K562 (cell line): ENCODE results near the gene MED16. TPM values are rescaled to one million over a fixed set of nuclear protein-coding genes. Genes with fewer than 3 reads are reported as not detected.
A peak's percentile ranks its signal among the peaks of the same experiment; 100 is the strongest.

Experiments used
- ARID1B ChIP-seq: fragments of 450-650 bp; IDR thresholded peaks from 2 replicates; pipeline ENCODE4 v1.6.1; 2016; ENCODE audit warnings: antibody characterized with exemption, mild to moderate bottlenecking, inconsistent platforms
- CREBBP ChIP-seq: IDR thresholded peaks from one replicate; pipeline ENCODE4 v1.6.1; 2012; ENCODE audit warnings: low read depth, mild to moderate bottlenecking, control low read depth, inconsistent platforms, low read length
- CUX1 ChIP-seq: fragments of 200-800 bp; sonication (Bioruptor generic); IDR thresholded peaks from 2 replicates; pipeline ENCODE4 v1.6.1; 2016; ENCODE audit warnings: missing genetic modification characterization, missing compliant biosample characterization
- ERF ChIP-seq: fragments of 450-650 bp; formaldehyde crosslinking; IDR thresholded peaks from 2 replicates; pipeline ENCODE4 v1.4.0; 2020; ENCODE audit warnings: mild to moderate bottlenecking, mixed read lengths
- FOXJ2 ChIP-seq: fragments of 200-800 bp; sonication (Bioruptor generic); IDR thresholded peaks from 2 replicates; pipeline ENCODE4 v1.6.1; 2016; ENCODE audit warnings: missing genetic modification characterization, missing compliant biosample characterization
- ID3 ChIP-seq, 2 experiments: fragments of 250-450 bp in 1 of 2; fragments of 450-650 bp in 1 of 2; sonication (Bioruptor Pico) in 1 of 2; IDR thresholded peaks; 2 replicates each; pipeline versions ENCODE4 v1.6.1 to v1.8.0; 2016 to 2021; ENCODE audit warnings: mild to moderate bottlenecking in 2 of 2, moderate library complexity in 2 of 2, missing compliant biosample characterization in 1 of 2, missing genetic modification characterization in 1 of 2
- KLF10 ChIP-seq: fragments of 250-450 bp; sonication (Bioruptor Pico); IDR thresholded peaks from 2 replicates; pipeline ENCODE4 v1.6.1; 2021; ENCODE audit warnings: matching md5 sums
- MAZ ChIP-seq, 2 experiments: fragments of 450-650 bp in 1 of 2; sonication (generic) in 1 of 2; formaldehyde crosslinking; IDR thresholded peaks in 1 of 2; conservative IDR thresholded peaks in 1 of 2; 2 replicates each; pipeline versions ENCODE4 v1.4.0 to v1.5.0; 2020; ENCODE audit warnings: mild to moderate bottlenecking in 1 of 2, missing genetic modification reagents in 1 of 2
- MEF2A ChIP-seq: IDR thresholded peaks from 2 replicates; pipeline ENCODE4 v1.6.1; 2011; ENCODE audit warnings: low read depth, mild to moderate bottlenecking, low read length, moderate library complexity; ENCODE audit not compliant: control insufficient read depth
- NFXL1 ChIP-seq: fragments of 450-650 bp; formaldehyde crosslinking; IDR thresholded peaks from 2 replicates; pipeline ENCODE4 v1.4.0; 2021; ENCODE audit warnings: mild to moderate bottlenecking
- POLR2B ChIP-seq: fragments of 450-650 bp; IDR thresholded peaks from 2 replicates; pipeline ENCODE4 v1.6.1; 2018; ENCODE audit warnings: low read depth; ENCODE audit not compliant: partially characterized antibody
- RBFOX2 ChIP-seq: fragments of 200-400 bp; formaldehyde crosslinking; IDR thresholded peaks from 2 replicates; pipeline ENCODE4 v1.6.1; 2017; ENCODE audit warnings: low read depth, mild to moderate bottlenecking, low read length, moderate library complexity
- SMARCA5 ChIP-seq: fragments of 450-650 bp; IDR thresholded peaks from 2 replicates; pipeline ENCODE4 v1.6.1; 2016
- TBL1XR1 ChIP-seq, 2 experiments: IDR thresholded peaks; 2 replicates each; pipeline ENCODE4 v1.6.1; 2012; ENCODE audit warnings: improper control_type of control experiment in 2 of 2, low read length in 2 of 2, mild to moderate bottlenecking in 1 of 2
- TCF3 ChIP-seq: sonication (generic); formaldehyde crosslinking; IDR thresholded peaks from 2 replicates; pipeline ENCODE4 v1.4.0; 2020; ENCODE audit warnings: mild to moderate bottlenecking, missing genetic modification reagents
- TFAP4 ChIP-seq: sonication (generic); formaldehyde crosslinking; IDR thresholded peaks from 2 replicates; pipeline ENCODE4 v1.8.0; 2022; ENCODE audit warnings: missing genetic modification reagents, mild to moderate bottlenecking, moderate library complexity, borderline replicate concordance
- polyA plus RNA-seq, 8 experiments: library from polyadenylated mRNA; depleted of rRNA in 4 of 8; stranded (reverse) in 5 of 8; unstranded in 3 of 8; fragments of >200 nt; fragmentation: Nextera tagmentation in 2 of 8; fragmentation: Illumina TruSeq in 1 of 8; extraction: Ambion mirVana in 2 of 8; extraction: Trizol in 1 of 8; gene quantifications; 2 replicates each; pipeline versions ENCODE4 v1.2.1 to v1.2.3, GENCODE V29; 2011 to 2014; ENCODE audit warnings: inconsistent platforms in 1 of 8, missing spikeins in 1 of 8
- total RNA-seq, 7 experiments: library from RNA; depleted of rRNA in 6 of 7; stranded (reverse); fragments of >200 nt in 6 of 7; fragmentation: Illumina TruSeq in 2 of 7; extraction: Trizol in 2 of 7; gene quantifications; 2 replicates each; pipeline versions ENCODE4 v1.2.1 to v1.2.3, GENCODE V29; 2011 to 2021; ENCODE audit warnings: low replicate concordance in 1 of 7
- TF ChIP-seq, protein P1 (sequence below): sonication (generic); formaldehyde crosslinking; IDR thresholded peaks from 2 replicates; pipeline ENCODE4 v1.4.0; 2020; ENCODE audit warnings: mild to moderate bottlenecking, missing genetic modification reagents

The MED16 gene
- total and polyA plus RNA-seq, 9 of the 15 experiments (the other 6 are each of a cell fraction or from before 2014, with no cell fraction given): 0.89 to 59.9 (median 8.6) TPM

DNA sequence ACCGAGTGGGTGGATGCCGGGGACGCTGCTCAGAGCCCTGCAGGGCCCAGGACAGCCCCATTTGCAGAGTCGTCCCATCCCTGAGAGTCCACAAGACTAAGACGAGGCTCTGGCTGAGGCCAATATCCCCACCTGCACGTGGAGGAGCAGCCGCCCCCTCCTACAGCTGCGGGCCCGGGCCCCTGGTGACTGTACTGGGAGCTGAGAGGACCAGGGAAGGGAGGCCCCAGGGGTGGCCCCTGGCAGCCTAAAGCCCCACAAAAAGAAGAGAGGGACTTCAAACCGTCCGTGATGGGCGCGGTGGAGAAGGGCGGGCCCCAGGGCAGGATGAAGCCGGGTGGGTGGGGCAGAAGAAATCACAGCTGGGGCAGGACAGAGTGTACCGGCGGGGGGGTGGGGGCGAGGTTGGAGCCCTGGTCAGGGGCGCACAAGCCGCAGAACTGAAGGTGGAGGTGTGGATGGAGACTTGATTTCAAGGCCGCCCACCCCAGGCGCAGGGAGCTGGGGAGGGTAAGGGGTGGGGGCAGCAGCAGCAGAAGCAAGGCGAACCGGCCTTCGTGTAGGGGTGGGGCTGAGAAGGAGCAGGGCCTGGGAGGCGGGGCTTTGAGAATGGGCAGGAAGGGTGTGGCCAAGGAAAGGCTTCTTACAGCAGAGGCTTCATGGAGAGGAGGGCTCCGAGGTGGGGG is 20.6 kb downstream of the MED16 start (continued):
- TF ChIP-seq, protein P1, sequence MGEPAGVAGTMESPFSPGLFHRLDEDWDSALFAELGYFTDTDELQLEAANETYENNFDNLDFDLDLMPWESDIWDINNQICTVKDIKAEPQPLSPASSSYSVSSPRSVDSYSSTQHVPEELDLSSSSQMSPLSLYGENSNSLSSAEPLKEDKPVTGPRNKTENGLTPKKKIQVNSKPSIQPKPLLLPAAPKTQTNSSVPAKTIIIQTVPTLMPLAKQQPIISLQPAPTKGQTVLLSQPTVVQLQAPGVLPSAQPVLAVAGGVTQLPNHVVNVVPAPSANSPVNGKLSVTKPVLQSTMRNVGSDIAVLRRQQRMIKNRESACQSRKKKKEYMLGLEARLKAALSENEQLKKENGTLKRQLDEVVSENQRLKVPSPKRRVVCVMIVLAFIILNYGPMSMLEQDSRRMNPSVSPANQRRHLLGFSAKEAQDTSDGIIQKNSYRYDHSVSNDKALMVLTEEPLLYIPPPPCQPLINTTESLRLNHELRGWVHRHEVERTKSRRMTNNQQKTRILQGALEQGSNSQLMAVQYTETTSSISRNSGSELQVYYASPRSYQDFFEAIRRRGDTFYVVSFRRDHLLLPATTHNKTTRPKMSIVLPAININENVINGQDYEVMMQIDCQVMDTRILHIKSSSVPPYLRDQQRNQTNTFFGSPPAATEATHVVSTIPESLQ (CRISPR knock-in tag): no peak
- TF ChIP-seq TBL1XR1 (IDR thresholded peaks at IDR 0.05; ENCODE audit: low read length in 2 of 2): no peak
- no peak for TF ChIP-seq ID3 (CRISPR knock-in tag; IDR thresholded peaks at IDR 0.05)
- TF ChIP-seq ID3 (tag; IDR thresholded peaks at IDR 0.05): no peak
- TF ChIP-seq FOXJ2 (tag): no peak
- TF ChIP-seq CREBBP: no peak
- no peak for TF ChIP-seq NFXL1 (CRISPR knock-in tag)
- TF ChIP-seq TFAP4 (CRISPR knock-in tag): peak; percentile 67
- no peak for TF ChIP-seq MEF2A
- TF ChIP-seq POLR2B: no peak
- TF ChIP-seq ERF (CRISPR knock-in tag): no peak
- TF ChIP-seq RBFOX2: peak; percentile 59
- peak in 1 of 2 experiments; percentile 70; a peak in 2 of 4 replicates for TF ChIP-seq MAZ (CRISPR knock-in tag; conservative IDR thresholded peaks at IDR 0.05 in 1 of 2, IDR thresholded peaks at IDR 0.05 in 1 of 2)
- no peak for TF ChIP-seq SMARCA5
- no peak for TF ChIP-seq KLF10 (CRISPR knock-in tag)
- TF ChIP-seq CUX1 (CRISPR knock-in tag): no peak
- 0 out of 2 replicates have a peak, but pooled peaks have one; percentile 18 for TF ChIP-seq ARID1B
- no peak for TF ChIP-seq TCF3
